Keratinocyte (primary cell): ENCODE results near the gene PIGQ. TPM values are rescaled to one million over a fixed set of nuclear protein-coding genes. Genes with fewer than 3 reads are reported as not detected.
A peak's percentile ranks its signal among the peaks of the same experiment; 100 is the strongest.

Experiments used
- DNase-seq: peaks from one replicate; pipeline ENCODE4 v3.0.0-alpha.2; 2011; ENCODE audit warnings: low read depth, missing footprints, low spot score
- FAIRE-seq: peaks from 2 replicates; lab custom pipeline; 2011; peaks lifted over from hg19 to GRCh38; lab: Jason Lieb, UNC
- H2AFZ ChIP-seq: 2 replicates; pipeline ENCODE4 v1.6.0; 2012; ENCODE audit warnings: low read length, control low read depth, inconsistent platforms; ENCODE audit not compliant: control insufficient read depth
- H3K27ac ChIP-seq: 2 replicates; pipeline ENCODE4 v1.5.1; 2011; ENCODE audit warnings: low read length; ENCODE audit not compliant: control insufficient read depth, insufficient read depth
- H3K27me3 ChIP-seq: 3 replicates; pipeline ENCODE4 v1.6.0; 2011; ENCODE audit warnings: low read length; ENCODE audit not compliant: control insufficient read depth, insufficient read depth; ENCODE audit errors: extremely low read depth
- H3K36me3 ChIP-seq, 2 experiments: 2 replicates in 1 of 2; 3 replicates in 1 of 2; pipeline ENCODE4 v1.5.1; 2011; ENCODE audit warnings: low read length in 2 of 2, mild to moderate bottlenecking in 1 of 2; ENCODE audit not compliant: control insufficient read depth in 2 of 2, insufficient read depth in 2 of 2; ENCODE audit errors: extremely low read depth in 1 of 2
- H3K4me1 ChIP-seq: 3 replicates; pipeline ENCODE4 v1.5.1; 2011; ENCODE audit warnings: low read length; ENCODE audit not compliant: control insufficient read depth, insufficient read depth; ENCODE audit errors: extremely low read depth
- H3K4me2 ChIP-seq: 3 replicates; pipeline ENCODE4 v1.6.0; 2011; ENCODE audit warnings: low read depth, low read length; ENCODE audit not compliant: control insufficient read depth, insufficient read depth; ENCODE audit errors: extremely low read depth
- H3K4me3 ChIP-seq, 3 experiments: fragments of 200-600 bp in 1 of 3; sonication (generic) in 1 of 3; 2 replicates in 2 of 3; 3 replicates in 1 of 3; pipeline ENCODE4 v1.5.1; 2011 to 2016; ENCODE audit warnings: low read length in 3 of 3, mild to moderate bottlenecking in 3 of 3, control low read depth in 2 of 3, inconsistent platforms in 1 of 3, low read depth in 1 of 3, mixed read lengths in 1 of 3, mixed run types in 1 of 3, moderate library complexity in 1 of 3; ENCODE audit not compliant: control insufficient read depth in 2 of 3, insufficient read depth in 2 of 3; ENCODE audit errors: extremely low read depth in 1 of 3
- H3K79me2 ChIP-seq: 2 replicates; pipeline ENCODE4 v1.6.0; 2012; ENCODE audit warnings: low read length; ENCODE audit not compliant: control insufficient read depth, insufficient read depth
- H3K9ac ChIP-seq: 3 replicates; pipeline ENCODE4 v1.6.0; 2011; ENCODE audit warnings: low read length; ENCODE audit not compliant: control insufficient read depth, insufficient read depth; ENCODE audit errors: extremely low read depth
- H3K9me1 ChIP-seq: 3 replicates; pipeline ENCODE4 v1.6.0; 2011; ENCODE audit warnings: low read length; ENCODE audit not compliant: control insufficient read depth, insufficient read depth; ENCODE audit errors: extremely low read depth
- H3K9me3 ChIP-seq: 2 replicates; pipeline ENCODE4 v1.5.1; 2012; ENCODE audit warnings: low read depth, low read length; ENCODE audit not compliant: control insufficient read depth
- H4K20me1 ChIP-seq: 3 replicates; pipeline ENCODE4 v1.6.0; 2011; ENCODE audit warnings: low read length; ENCODE audit not compliant: control insufficient read depth, insufficient read depth; ENCODE audit errors: extremely low read depth
- CTCF ChIP-seq, 3 experiments: IDR thresholded peaks in 1 of 3; conservative IDR thresholded peaks in 1 of 3; optimal IDR thresholded peaks in 1 of 3; 2 replicates in 2 of 3; 3 replicates in 1 of 3; pipeline versions ENCODE3 to v1.5.1; 2011; ENCODE audit warnings: low read length in 3 of 3, mild to moderate bottlenecking in 3 of 3, moderate library complexity in 2 of 3, control low read depth in 1 of 3, inconsistent platforms in 1 of 3; ENCODE audit not compliant: insufficient read depth in 2 of 3; ENCODE audit errors: extremely low read depth in 1 of 3
- EZH2 ChIP-seq: IDR thresholded peaks from one replicate; pipeline ENCODE4 v1.6.1; 2012; ENCODE audit warnings: inconsistent platforms, mild to moderate bottlenecking, low read length, moderate library complexity
- dilution Hi-C: fragments of 300-500 bp; cut with MboI; formaldehyde crosslinking; loops from one replicate; pipeline ENCODE4 v1.7.0; 2020; ENCODE audit warnings: low sequenced_read_pairs; ENCODE audit not compliant: extremely low pct_ligation_motif_present
- polyA plus RNA-seq, 5 experiments: library from polyadenylated mRNA; depleted of rRNA in 3 of 5; stranded (reverse) in 3 of 5; stranded (forward) in 1 of 5; unstranded in 1 of 5; fragments of >200 nt; gene quantifications; 1 replicate in 1 of 5; 2 replicates in 3 of 5; 3 replicates in 1 of 5; pipeline versions ENCODE4 v1.2.1 to v1.2.3, GENCODE V29; 2011 to 2012; ENCODE audit warnings: missing spikeins in 2 of 5, low read depth in 1 of 5, low replicate concordance in 1 of 5

The PIGQ gene
- polyA plus RNA-seq, 1 donor (not counting 4 experiments of a cell fraction or from before 2014, with no cell fraction given): 11.2 TPM

- dilution Hi-C loops: no loop called here
- H3K27ac ChIP-seq: peak overlapping the region; percentile 36
Measured at GRCh38 chr16:590188-590814, 20.5 kb downstream of the PIGQ start.

GRCh38 chr16:590815-591200 is 21.0 kb downstream of the PIGQ start:
- Histone ChIP-seq H3K4me2 (peak overlapping the region; percentile 97), H3K4me3 (peak overlapping the region; percentile 75 to 85 (median 84)), H3K9ac (peak overlapping the region; percentile 80), H4K20me1 (peaks cover 40% of the 10 kb centered on the region), H3K27ac (peak overlapping the region; percentile 36), H3K4me1 (peaks cover 52% of the 10 kb centered on the region), H3K79me2 (peaks cover 33% of the 10 kb centered on the region), H2AFZ (no peak overlapping the region), H3K9me1 (peaks cover 12% of the 10 kb centered on the region), H3K9me3 (no peaks in the 10 kb centered on the region), H3K36me3 (no peaks in the 10 kb centered on the region), H3K27me3 (no peaks in the 10 kb centered on the region)
- dilution Hi-C loops: no loop called here
- no peak for DNase-seq
- no peak for TF ChIP-seq EZH2
- no peak for TF ChIP-seq CTCF (optimal IDR thresholded peaks at IDR 0.05 in 1 of 3, IDR thresholded peaks at IDR 0.05 in 1 of 3, conservative IDR thresholded peaks at IDR 0.05 in 1 of 3; ENCODE audit: extremely low read depth in 1 of 3, insufficient read depth in 2 of 3, low read length in 3 of 3)
- FAIRE-seq: no peak

More at GRCh38 chr16:590188-590814, 20.5 kb downstream of the PIGQ start:
- TF ChIP-seq EZH2: no peak
- Histone ChIP-seq H3K4me2 (peak overlapping the region; percentile 97), H3K36me3 (no peaks in the 10 kb centered on the region), H3K9me3 (no peaks in the 10 kb centered on the region), H3K9ac (peak overlapping the region; percentile 80), H3K9me1 (peaks cover 12% of the 10 kb centered on the region), H3K27me3 (peaks cover 3% of the 10 kb centered on the region), H3K4me3 (peak overlapping the region; percentile 75 to 85 (median 84)), H3K4me1 (peaks cover 51% of the 10 kb centered on the region), H3K79me2 (peaks cover 31% of the 10 kb centered on the region), H2AFZ (peak overlapping the region; percentile 64), H4K20me1 (peaks cover 35% of the 10 kb centered on the region)
- DNase-seq (no peak), FAIRE-seq (no peak)

GRCh38 chr16:591231-591630 is 21.5 kb downstream of the PIGQ start:
- Histone ChIP-seq H2AFZ (no peak overlapping the region), H3K4me1 (peaks cover 56% of the 10 kb centered on the region), H3K4me2 (peak overlapping the region; percentile 97), H3K9me3 (no peaks in the 10 kb centered on the region), H3K79me2 (peaks cover 37% of the 10 kb centered on the region), H3K27ac (no peak overlapping the region), H4K20me1 (peaks cover 42% of the 10 kb centered on the region), H3K4me3 (peak overlapping the region in 1 of 3 experiments; percentile 75), H3K9ac (no peak overlapping the region), H3K9me1 (peaks cover 12% of the 10 kb centered on the region), H3K36me3 (no peaks in the 10 kb centered on the region), H3K27me3 (no peaks in the 10 kb centered on the region)
- FAIRE-seq: no peak
- dilution Hi-C loops: no loop called here
- no peak for DNase-seq
- TF ChIP-seq EZH2 (no peak), CTCF (optimal IDR thresholded peaks at IDR 0.05 in 1 of 3, IDR thresholded peaks at IDR 0.05 in 1 of 3, conservative IDR thresholded peaks at IDR 0.05 in 1 of 3; ENCODE audit: extremely low read depth in 1 of 3, insufficient read depth in 2 of 3, low read length in 3 of 3) (no peak)
